Measurements from ENCODE around the gene AKAP13. TPM values are rescaled to one million over a fixed set of nuclear protein-coding genes. Genes with fewer than 3 reads are reported as not detected.
A peak's percentile ranks its signal among the peaks of the same experiment; 100 is the strongest.

Gene AKAP13
- total and polyA plus RNA-seq, 7 donors = 21.6 to 142 (median 98.5) TPM

- Histone ChIP-seq H3K4me1 (peaks cover 0 to 31% (median 23%) of the 10 kb centered on the region in 4 donors), H3K27me3 (no peaks in the 10 kb centered on the region), H3K27ac (no peak overlapping the region), H3K9me3 (no peaks in the 10 kb centered on the region), H3K36me3 (peaks cover 0 to 10% (median 0%) of the 10 kb centered on the region in 4 donors), H3K4me3 (no peak overlapping the region)
- DNase-seq = no peak
- intact Hi-C loops (cut with DNase I) = no loop called here
- 96 to 99% methylated on average over 3 of the region's 3 CpGs for whole genome bisulfite sequencing, 2 donors
- no peak for TF ChIP-seq CTCF (IDR thresholded peaks at IDR 0.05)
- no peak for TF ChIP-seq POLR2A (IDR thresholded peaks at IDR 0.05)
- no peak for TF ChIP-seq POLR2AphosphoS5 (IDR thresholded peaks at IDR 0.05)
- no peak for TF ChIP-seq EP300 (IDR thresholded peaks at IDR 0.05)
Observed at GRCh38 chr15:85604194-85604593, 223.8 kb downstream of the AKAP13 start.

GRCh38 chr15:85606738-85607137 lies 226.3 kb downstream of the AKAP13 start:
- no peak for TF ChIP-seq CTCF (IDR thresholded peaks at IDR 0.05)
- TF ChIP-seq POLR2A (IDR thresholded peaks at IDR 0.05) = no peak
- no peak for TF ChIP-seq POLR2AphosphoS5 (IDR thresholded peaks at IDR 0.05)
- peak overlapping the region in 3 of 4 donors; percentile 55 to 73 (median 60) for H3K27ac ChIP-seq
- DNase-seq = no peak
- H3K9me3 ChIP-seq = no peaks in the 10 kb centered on the region
- H3K4me1 ChIP-seq = peaks cover 0 to 27% (median 25%) of the 10 kb centered on the region in 4 donors
- peaks cover 0 to 10% (median 0%) of the 10 kb centered on the region in 4 donors for H3K36me3 ChIP-seq
- 69 to 79% methylated on average over 2 of the region's 2 CpGs for WGBS, 2 donors
- no peaks in the 10 kb centered on the region for H3K27me3 ChIP-seq
- intact Hi-C loops (cut with DNase I) = no loop called here
- no peak overlapping the region for H3K4me3 ChIP-seq

- DNase-seq = no peak
- H3K36me3 ChIP-seq = peaks cover 0 to 10% (median 0%) of the 10 kb centered on the region in 4 donors
- H3K4me3 ChIP-seq = no peak overlapping the region
- H3K4me1 ChIP-seq = peaks cover 0 to 27% (median 25%) of the 10 kb centered on the region in 4 donors
- intact Hi-C loops (cut with DNase I) = no loop called here
- WGBS, 2 donors = 51 to 58% methylated on average over 2 of the region's 2 CpGs
- peak overlapping the region in 3 of 4 donors; percentile 55 to 73 (median 60) for H3K27ac ChIP-seq
- TF ChIP-seq POLR2AphosphoS5 (IDR thresholded peaks at IDR 0.05) (no peak), POLR2A (IDR thresholded peaks at IDR 0.05) (no peak), CTCF (IDR thresholded peaks at IDR 0.05) (no peak), EP300 (IDR thresholded peaks at IDR 0.05) (no peak)
- no peaks in the 10 kb centered on the region for H3K9me3 ChIP-seq
- no peaks in the 10 kb centered on the region for H3K27me3 ChIP-seq
Observed at GRCh38 chr15:85607141-85607806, 226.9 kb downstream of the AKAP13 start.

GRCh38 chr15:85607842-85608241 lies 227.4 kb downstream of the AKAP13 start:
- TF ChIP-seq EP300 (IDR thresholded peaks at IDR 0.05) (no peak), POLR2AphosphoS5 (IDR thresholded peaks at IDR 0.05) (peak in 1 of 4 donors; percentile 55)
- intact Hi-C loops (cut with DNase I) = no loop called here
- Histone ChIP-seq H3K4me1 (peaks cover 0 to 27% (median 25%) of the 10 kb centered on the region in 4 donors), H3K27ac (peak overlapping the region; percentile 1 to 73 (median 58)), H3K36me3 (peaks cover 0 to 10% (median 0%) of the 10 kb centered on the region in 4 donors), H3K27me3 (no peaks in the 10 kb centered on the region), H3K4me3 (no peak overlapping the region), H3K9me3 (no peaks in the 10 kb centered on the region)
- no peak for DNase-seq
- 69 to 85% methylated on average over 1 of the region's 1 CpG for WGBS, 2 donors

GRCh38 chr15:85609492-85609891 lies 229.1 kb downstream of the AKAP13 start:
- TF ChIP-seq EP300 (IDR thresholded peaks at IDR 0.05) (no peak), POLR2A (IDR thresholded peaks at IDR 0.05) (no peak), POLR2AphosphoS5 (IDR thresholded peaks at IDR 0.05) (no peak), CTCF (IDR thresholded peaks at IDR 0.05) (no peak)
- H3K4me1 ChIP-seq = peaks cover 0 to 38% (median 30%) of the 10 kb centered on the region in 4 donors
- WGBS, 2 donors = 85 to 87% methylated on average over 3 of the region's 3 CpGs

More at GRCh38 chr15:85609492-85609891, 229.1 kb downstream of the AKAP13 start:
- DNase-seq = no peak
- H3K36me3 ChIP-seq = no peaks in the 10 kb centered on the region
- no peak overlapping the region for H3K27ac ChIP-seq
- no peaks in the 10 kb centered on the region for H3K9me3 ChIP-seq
- no peak overlapping the region for H3K4me3 ChIP-seq
- no peaks in the 10 kb centered on the region for H3K27me3 ChIP-seq
- intact Hi-C loops (cut with DNase I) = loop anchor here (1.0 kb wide), 1 partner anchor 45 kb away; no protein-coding TSS in a partner anchor
